Aorta (tissue), 5 donors: ENCODE results near the gene MVB12B. TPM values are rescaled to one million over a fixed set of nuclear protein-coding genes. Genes with fewer than 3 reads are reported as not detected.

Source experiments
- ATAC-seq: fragments of 200-7000 bp; cut with Tn5 transposase; one replicate; pipeline ENCODE4 v1.9.1; 2022; ENCODE audit warnings: moderate library complexity; ENCODE audit not compliant: low FRiP score
- DNase-seq, 2 donors: peaks; one replicate each; pipeline ENCODE4 v3.0.0-alpha.2; 2020
- H3K27ac ChIP-seq, 2 donors: one replicate each; pipeline ENCODE4 v1.5.1; 2013; ENCODE audit warnings: low read length in 2 of 2, mild to moderate bottlenecking in 2 of 2, moderate library complexity in 2 of 2, control low read depth in 1 of 2, inconsistent platforms in 1 of 2, low read depth in 1 of 2
- H3K27me3 ChIP-seq, 2 donors: one replicate each; pipeline ENCODE4 v1.6.1; 2013; ENCODE audit warnings: control low read depth in 1 of 2, low read length in 1 of 2, mild to moderate bottlenecking in 1 of 2, moderate library complexity in 1 of 2; ENCODE audit not compliant: insufficient read depth in 2 of 2, control insufficient read depth in 1 of 2
- H3K36me3 ChIP-seq, 2 donors: one replicate each; pipeline ENCODE4 v1.6.1; 2013; ENCODE audit warnings: control low read depth in 1 of 2, low read length in 1 of 2, mild to moderate bottlenecking in 1 of 2; ENCODE audit not compliant: insufficient read depth in 2 of 2, control insufficient read depth in 1 of 2
- H3K4me1 ChIP-seq, 2 donors: one replicate each; pipeline ENCODE4 v1.6.1; 2013; ENCODE audit warnings: low read length in 2 of 2, control low read depth in 1 of 2, mild to moderate bottlenecking in 1 of 2, moderate library complexity in 1 of 2; ENCODE audit not compliant: insufficient read depth in 2 of 2, control insufficient read depth in 1 of 2
- H3K4me3 ChIP-seq, 2 donors: one replicate each; pipeline ENCODE4 v1.5.1; 2013; ENCODE audit warnings: low read length in 2 of 2, control low read depth in 1 of 2, mild to moderate bottlenecking in 1 of 2
- H3K9me3 ChIP-seq: one replicate; pipeline ENCODE4 v1.6.1; 2013; ENCODE audit warnings: mild to moderate bottlenecking, low read length; ENCODE audit not compliant: control insufficient read depth
- WGBS, 2 donors: extraction: QIAGEN DNeasy Blood & Tissue Kit; methylation state at CpG; one replicate each; pipeline ENCODE4 v1.1.7; 2013; 5-methylcytosine and 5-hydroxymethylcytosine counted together
- intact Hi-C, 2 donors: fragments of 100-400 bp; cut with DNase I; formaldehyde crosslinking; loops; one replicate each; pipeline versions ENCODE4 v1.14.2 to v1.15.0; 2022
- polyA plus RNA-seq, 2 donors: library from polyadenylated mRNA; stranded (reverse); fragments of 200-250 nt; gene quantifications; one replicate each; pipeline ENCODE4 v1.2.3, GENCODE V29; 2013
- total RNA-seq, 2 donors: library from RNA; stranded (reverse); fragmentation: NEBNext Ultra II Directional; extraction: Animal tissue kit (Norgen Biotek cat#: 25700); gene quantifications; one replicate each; pipeline ENCODE4 v1.2.1, GENCODE V29; 2021
- donor health status: healthy with polysubstance abuse.
- donor health status: Bipolar disorder and iron deficiency.
- donor health status: DM: no; HTN: no; CAD: no.
- donor health status: DM: no; HTN: no; CAD: no.
- donor health status: DM: yes; HTN: yes; CAD: no.

Gene MVB12B
- total and polyA plus RNA-seq, 4 donors: 2.0 to 25.5 (median 9.5) TPM

DNA sequence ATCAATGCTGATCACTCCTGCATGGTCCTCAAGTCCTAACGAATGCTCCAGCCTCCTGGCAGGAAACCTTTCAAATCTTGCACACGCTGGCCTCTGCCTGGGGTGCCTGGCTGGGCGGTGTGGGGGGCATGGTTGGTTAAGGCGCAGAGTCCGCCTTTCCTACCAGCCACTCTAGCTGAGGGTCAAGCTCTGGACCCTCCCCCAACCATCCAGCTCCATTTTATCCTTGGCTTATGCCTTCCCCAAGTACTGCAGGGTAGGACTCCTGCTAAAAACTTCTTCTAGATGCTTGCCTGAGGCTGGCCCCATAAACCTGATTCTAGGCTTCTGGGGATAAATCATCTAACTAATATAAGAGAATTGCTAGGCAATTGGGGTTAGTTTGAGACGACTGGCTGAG lies 808 bp upstream of the MVB12B start:
- H3K36me3 ChIP-seq: no peaks in the 10 kb centered on the region
- H3K4me3 ChIP-seq: peak overlapping the region in 1 of 2 donors; percentile 79
- intact Hi-C loops: loop anchor here in 1 of 2 donors (2.0 kb wide), 1 partner anchor 67 kb away; no protein-coding TSS in a partner anchor
- DNase-seq (no peak), ATAC-seq (no peak)
- no peaks in the 10 kb centered on the region for H3K9me3 ChIP-seq
- no peak overlapping the region for H3K27ac ChIP-seq
- WGBS, 2 donors: 77 to 82% methylated on average over 6 of the region's 6 CpGs
- no peaks in the 10 kb centered on the region for H3K4me1 ChIP-seq
- H3K27me3 ChIP-seq: no peaks in the 10 kb centered on the region

DNA sequence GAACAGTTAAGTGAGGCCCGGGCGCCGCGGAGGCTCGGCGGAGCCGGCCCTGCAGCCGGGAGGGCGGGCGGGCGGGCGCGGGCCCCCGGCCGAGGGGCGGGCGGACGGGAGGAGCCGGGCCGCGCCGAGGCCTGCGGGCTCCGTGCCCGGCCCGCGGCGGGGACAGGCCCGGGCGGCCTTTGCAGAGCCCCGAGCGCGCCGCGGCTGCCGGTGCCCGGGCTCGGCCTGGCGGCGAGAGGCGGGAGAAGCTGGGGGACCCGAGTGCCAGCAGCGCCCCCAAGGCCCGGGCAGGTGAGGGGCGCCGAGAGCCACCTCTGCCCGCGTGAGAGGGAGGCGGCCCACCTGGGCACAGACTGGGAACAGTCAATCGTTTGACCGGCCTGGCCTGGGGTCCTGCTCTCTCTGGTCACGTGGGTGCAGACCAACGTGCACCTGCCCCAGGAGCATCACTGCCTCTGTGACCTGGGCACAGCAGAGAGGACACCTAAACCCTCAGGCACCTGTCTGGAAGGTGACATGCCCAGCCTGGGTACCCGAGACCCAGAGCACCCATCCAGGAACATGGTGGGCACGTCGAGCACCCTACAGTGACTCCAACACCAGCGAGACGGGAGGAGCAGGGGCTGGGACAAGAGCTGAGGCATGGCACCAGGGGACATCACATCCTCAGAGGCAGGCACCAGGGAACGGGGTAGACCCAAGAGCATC lies 531 bp downstream of the MVB12B start:
- DNase-seq (peak; percentile 46 to 75), ATAC-seq (peak; percentile 62)
- H3K4me1 ChIP-seq: no peaks in the 10 kb centered on the region
- intact Hi-C loops: loop anchor here in 1 of 2 donors (2.0 kb wide), 1 partner anchor 66 kb away; no protein-coding TSS in a partner anchor
- no peaks in the 10 kb centered on the region for H3K36me3 ChIP-seq
- H3K27ac ChIP-seq: peak overlapping the region; percentile 37 to 60
- H3K9me3 ChIP-seq: no peaks in the 10 kb centered on the region
- H3K27me3 ChIP-seq: no peaks in the 10 kb centered on the region
- WGBS, 2 donors: 4 to 7% methylated on average over 28 to 59 of the region's 59 CpGs
- H3K4me3 ChIP-seq: peak overlapping the region; percentile 61 to 79

DNA sequence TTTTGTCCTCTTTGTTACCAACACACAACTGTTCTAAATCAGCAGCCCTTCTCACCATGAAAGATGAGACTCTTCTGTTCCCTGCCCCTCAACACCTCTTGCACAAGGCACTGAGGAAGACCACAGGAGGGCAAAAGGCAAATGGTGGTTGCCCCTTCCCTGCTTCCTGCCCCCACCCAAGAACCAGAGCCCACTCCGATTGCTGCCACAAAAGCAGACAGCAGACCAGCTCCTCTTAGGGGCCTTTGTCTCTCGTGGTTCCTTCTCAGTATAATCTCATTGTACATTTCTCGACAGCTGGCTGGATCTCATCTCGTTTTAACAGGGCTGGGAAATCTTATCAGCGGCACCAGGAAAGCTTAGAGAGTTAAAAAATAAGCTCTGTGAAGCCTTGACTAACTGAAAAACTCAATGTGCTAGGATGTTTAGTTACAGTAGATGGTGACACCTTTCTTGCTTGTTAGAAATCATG lies 1.1 kb downstream of the MVB12B start:
- ATAC-seq: no peak
- no peaks in the 10 kb centered on the region for H3K9me3 ChIP-seq
- H3K4me3 ChIP-seq: no peak overlapping the region
- no peak for DNase-seq
- WGBS, 2 donors: 48 to 57% methylated on average over 5 of the region's 5 CpGs
- no peaks in the 10 kb centered on the region for H3K36me3 ChIP-seq
- H3K27ac ChIP-seq: no peak overlapping the region
- no peaks in the 10 kb centered on the region for H3K27me3 ChIP-seq
- H3K4me1 ChIP-seq: no peaks in the 10 kb centered on the region
- intact Hi-C loops: loop anchor here in 1 of 2 donors (2.0 kb wide), 1 partner anchor 65 kb away; no protein-coding TSS in a partner anchor

GRCh38 chr9:126328407-126328806 lies 1.8 kb downstream of the MVB12B start:
- ATAC-seq (no peak), DNase-seq (no peak)
- H3K4me3 ChIP-seq: no peak overlapping the region
- H3K27ac ChIP-seq: no peak overlapping the region
- H3K9me3 ChIP-seq: no peaks in the 10 kb centered on the region
- 96 to 99% methylated on average over 3 of the region's 3 CpGs for WGBS, 2 donors
- intact Hi-C loops: no loop called here
- no peaks in the 10 kb centered on the region for H3K36me3 ChIP-seq
- no peaks in the 10 kb centered on the region for H3K27me3 ChIP-seq
- no peaks in the 10 kb centered on the region for H3K4me1 ChIP-seq

GRCh38 chr9:126329476-126330275 lies 3.0 kb downstream of the MVB12B start:
- DNase-seq (no peak), ATAC-seq (no peak)
- H3K36me3 ChIP-seq: no peaks in the 10 kb centered on the region
- no peaks in the 10 kb centered on the region for H3K9me3 ChIP-seq
- intact Hi-C loops: no loop called here
- no peaks in the 10 kb centered on the region for H3K4me1 ChIP-seq
- no peaks in the 10 kb centered on the region for H3K27me3 ChIP-seq
- WGBS, 2 donors: 89 to 92% methylated on average over 10 of the region's 10 CpGs
- H3K4me3 ChIP-seq: no peak overlapping the region
- no peak overlapping the region for H3K27ac ChIP-seq

GRCh38 chr9:126330536-126330935 lies 3.9 kb downstream of the MVB12B start:
- whole genome bisulfite sequencing, 2 donors: 94 to 98% methylated on average over 4 of the region's 4 CpGs
- DNase-seq (no peak), ATAC-seq (no peak)
- H3K27ac ChIP-seq: no peak overlapping the region
- no peaks in the 10 kb centered on the region for H3K9me3 ChIP-seq
- intact Hi-C loops: no loop called here
- H3K4me1 ChIP-seq: no peaks in the 10 kb centered on the region
- H3K36me3 ChIP-seq: no peaks in the 10 kb centered on the region
- no peaks in the 10 kb centered on the region for H3K27me3 ChIP-seq
- H3K4me3 ChIP-seq: no peak overlapping the region

- Histone ChIP-seq H3K36me3 (no peaks in the 10 kb centered on the region), H3K27ac (no peak overlapping the region), H3K27me3 (no peaks in the 10 kb centered on the region), H3K9me3 (no peaks in the 10 kb centered on the region), H3K4me1 (no peaks in the 10 kb centered on the region), H3K4me3 (no peak overlapping the region)
- 81 to 83% methylated on average over 8 of the region's 8 CpGs for WGBS, 2 donors
- intact Hi-C loops: no loop called here
- no peak for DNase-seq
- no peak for ATAC-seq
These were observed 5.5 kb downstream of the MVB12B start for GRCh38 chr9:126331964-126332748.
